ENCODE measurements around the gene ZBED1.

The ZBED1 gene

DNA sequence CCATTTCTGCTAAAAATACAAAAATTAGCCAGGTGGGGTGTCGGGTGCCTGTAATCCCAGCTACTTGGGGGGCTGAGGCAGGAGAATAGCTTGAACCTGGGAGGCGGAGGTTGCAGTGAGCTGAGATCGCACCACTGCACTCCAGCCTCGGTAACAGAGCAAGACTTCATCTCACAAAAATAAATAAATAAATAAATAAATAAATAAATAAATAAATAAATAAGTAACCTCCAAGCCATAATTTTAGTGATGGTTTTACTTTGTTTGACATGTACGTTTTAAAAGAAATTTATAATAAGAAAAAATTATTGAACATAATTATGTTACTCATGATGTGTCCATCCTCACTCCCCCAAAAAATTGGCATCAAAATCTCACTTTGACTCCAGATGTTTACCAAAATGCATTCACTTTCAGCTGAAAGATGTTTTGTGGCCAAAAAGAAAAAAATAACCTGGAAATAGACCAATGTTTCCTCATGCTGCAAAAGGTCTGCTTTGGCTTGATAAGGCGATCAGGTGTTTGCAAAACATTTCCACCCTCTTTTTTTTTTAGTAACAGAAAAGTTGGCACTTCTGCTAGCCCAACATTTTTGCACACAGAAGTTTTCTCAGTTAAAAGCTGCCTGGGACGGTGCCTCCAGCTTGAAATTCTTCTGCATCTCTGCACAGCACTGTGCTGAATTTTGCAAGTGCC is 42.2 kb upstream of the ZBED1 start:
- no peak overlapping the region for H2AFZ ChIP-seq (ENCODE audit: low read length)
- no peaks in the 10 kb centered on the region for H4K20me1 ChIP-seq (ENCODE audit: insufficient read depth, low read length)
- H3K9me3 ChIP-seq (ENCODE audit: low read length): peaks cover 13% of the 10 kb centered on the region; the same call in 1 of the 2 replicates
- H3K4me2 ChIP-seq (ENCODE audit: low read length): no peak overlapping the region
- H3K9me2 ChIP-seq (ENCODE audit: low read depth, low read length): no peaks in the 10 kb centered on the region
- H3K27ac ChIP-seq (ENCODE audit: low read depth, low read length, poor library complexity, severe bottlenecking): no peak overlapping the region
- H3K79me2 ChIP-seq (ENCODE audit: insufficient read depth, low read length): no peaks in the 10 kb centered on the region
- no peak overlapping the region for H3K4me3 ChIP-seq (ENCODE audit: low read depth, low read length, poor library complexity, severe bottlenecking)
- no peaks in the 10 kb centered on the region for H3K27me3 ChIP-seq (ENCODE audit: insufficient read depth, low read length)
- H3F3A ChIP-seq (ENCODE audit: insufficient read depth, low read length): no peaks in the 10 kb centered on the region
- H3K4me1 ChIP-seq (ENCODE audit: insufficient read depth, low read length, severe bottlenecking): peaks cover 4% of the 10 kb centered on the region
- H3K9ac ChIP-seq (ENCODE audit: low read length): no peak overlapping the region
- TF ChIP-seq EZH2 (IDR thresholded peaks at IDR 0.05; ENCODE audit: borderline replicate concordance, low read length): no peak
- TF ChIP-seq, protein P1, sequence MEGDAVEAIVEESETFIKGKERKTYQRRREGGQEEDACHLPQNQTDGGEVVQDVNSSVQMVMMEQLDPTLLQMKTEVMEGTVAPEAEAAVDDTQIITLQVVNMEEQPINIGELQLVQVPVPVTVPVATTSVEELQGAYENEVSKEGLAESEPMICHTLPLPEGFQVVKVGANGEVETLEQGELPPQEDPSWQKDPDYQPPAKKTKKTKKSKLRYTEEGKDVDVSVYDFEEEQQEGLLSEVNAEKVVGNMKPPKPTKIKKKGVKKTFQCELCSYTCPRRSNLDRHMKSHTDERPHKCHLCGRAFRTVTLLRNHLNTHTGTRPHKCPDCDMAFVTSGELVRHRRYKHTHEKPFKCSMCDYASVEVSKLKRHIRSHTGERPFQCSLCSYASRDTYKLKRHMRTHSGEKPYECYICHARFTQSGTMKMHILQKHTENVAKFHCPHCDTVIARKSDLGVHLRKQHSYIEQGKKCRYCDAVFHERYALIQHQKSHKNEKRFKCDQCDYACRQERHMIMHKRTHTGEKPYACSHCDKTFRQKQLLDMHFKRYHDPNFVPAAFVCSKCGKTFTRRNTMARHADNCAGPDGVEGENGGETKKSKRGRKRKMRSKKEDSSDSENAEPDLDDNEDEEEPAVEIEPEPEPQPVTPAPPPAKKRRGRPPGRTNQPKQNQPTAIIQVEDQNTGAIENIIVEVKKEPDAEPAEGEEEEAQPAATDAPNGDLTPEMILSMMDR (IDR thresholded peaks at IDR 0.05; ENCODE audit: low read length): no peak
- H3K36me3 ChIP-seq (ENCODE audit: insufficient read depth, low read length): peaks cover 3% of the 10 kb centered on the region; the same call in 1 of the 2 replicates

DNA sequence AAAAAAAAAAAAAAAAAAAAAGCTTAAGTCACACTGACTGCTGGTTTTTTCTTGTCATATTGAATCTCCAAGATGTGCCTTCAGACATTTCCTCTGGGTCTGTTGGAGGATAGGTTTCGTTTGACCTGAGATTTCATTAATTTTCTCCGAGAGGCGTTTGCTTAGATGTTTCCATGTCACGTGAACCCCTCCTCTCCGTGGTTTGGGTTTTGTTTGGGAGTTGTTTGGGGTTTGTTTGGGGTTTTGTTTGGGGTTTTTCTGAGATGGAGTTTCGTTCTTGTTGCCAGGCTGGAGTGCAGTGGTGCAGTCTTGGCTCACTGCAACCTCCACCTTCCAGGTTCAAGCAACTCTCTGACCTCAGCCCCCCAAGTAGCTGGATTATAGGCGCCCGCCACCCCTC is 40.8 kb upstream of the ZBED1 start:
- peaks cover 3% of the 10 kb centered on the region; the same call in 1 of the 2 replicates for H3K36me3 ChIP-seq (ENCODE audit: insufficient read depth, low read length)
- peaks cover 10% of the 10 kb centered on the region for H3K4me1 ChIP-seq (ENCODE audit: insufficient read depth, low read length, severe bottlenecking)

GRCh38 chrX:2540426-2540947 is 39.7 kb upstream of the ZBED1 start:
- Histone ChIP-seq H3K4me1 (ENCODE audit: insufficient read depth, low read length, severe bottlenecking) (peaks cover 10% of the 10 kb centered on the region), H3K27ac (ENCODE audit: low read depth, low read length, poor library complexity, severe bottlenecking) (no peak overlapping the region), H3K4me2 (ENCODE audit: low read length) (no peak overlapping the region)

More for the DNA sequence above, 40.8 kb upstream of the ZBED1 start:
- no peaks in the 10 kb centered on the region for H3K79me2 ChIP-seq (ENCODE audit: insufficient read depth, low read length)
- no peak overlapping the region for H3K27ac ChIP-seq (ENCODE audit: low read depth, low read length, poor library complexity, severe bottlenecking)
- no peaks in the 10 kb centered on the region for H3F3A ChIP-seq (ENCODE audit: insufficient read depth, low read length)
- no peak overlapping the region for H3K9ac ChIP-seq (ENCODE audit: low read length)
- H3K27me3 ChIP-seq (ENCODE audit: insufficient read depth, low read length): no peaks in the 10 kb centered on the region
- no peak overlapping the region for H3K4me2 ChIP-seq (ENCODE audit: low read length)
- no peak for TF ChIP-seq EZH2 (IDR thresholded peaks at IDR 0.05; ENCODE audit: borderline replicate concordance, low read length)
- TF ChIP-seq, protein P1 (IDR thresholded peaks at IDR 0.05; ENCODE audit: low read length): no peak
- H3K9me2 ChIP-seq (ENCODE audit: low read depth, low read length): no peaks in the 10 kb centered on the region
- H2AFZ ChIP-seq (ENCODE audit: low read length): no peak overlapping the region
- no peaks in the 10 kb centered on the region for H4K20me1 ChIP-seq (ENCODE audit: insufficient read depth, low read length)
- peaks cover 9% of the 10 kb centered on the region; the same call in 1 of the 2 replicates for H3K9me3 ChIP-seq (ENCODE audit: low read length)
- no peak overlapping the region for H3K4me3 ChIP-seq (ENCODE audit: low read depth, low read length, poor library complexity, severe bottlenecking)

More at GRCh38 chrX:2540426-2540947, 39.7 kb upstream of the ZBED1 start:
- peaks cover 3% of the 10 kb centered on the region; the same call in 1 of the 2 replicates for H3K36me3 ChIP-seq (ENCODE audit: insufficient read depth, low read length)
- no peak overlapping the region for H3K4me3 ChIP-seq (ENCODE audit: low read depth, low read length, poor library complexity, severe bottlenecking)
- H3F3A ChIP-seq (ENCODE audit: insufficient read depth, low read length): no peaks in the 10 kb centered on the region
- peaks cover 4% of the 10 kb centered on the region; the same call in 1 of the 2 replicates for H3K9me3 ChIP-seq (ENCODE audit: low read length)
- H3K9ac ChIP-seq (ENCODE audit: low read length): no peak overlapping the region
- H2AFZ ChIP-seq (ENCODE audit: low read length): no peak overlapping the region
- no peaks in the 10 kb centered on the region for H3K79me2 ChIP-seq (ENCODE audit: insufficient read depth, low read length)
- no peaks in the 10 kb centered on the region for H3K27me3 ChIP-seq (ENCODE audit: insufficient read depth, low read length)
- H3K9me2 ChIP-seq (ENCODE audit: low read depth, low read length): no peaks in the 10 kb centered on the region
- no peaks in the 10 kb centered on the region for H4K20me1 ChIP-seq (ENCODE audit: insufficient read depth, low read length)
- TF ChIP-seq, protein P1 (IDR thresholded peaks at IDR 0.05; ENCODE audit: low read length): no peak
- no peak for TF ChIP-seq EZH2 (IDR thresholded peaks at IDR 0.05; ENCODE audit: borderline replicate concordance, low read length)

Data from OCI-LY1 (cell line).